IMR-90 (cell line): Measurements from ENCODE around the gene HEATR5A. TPM values are rescaled to one million over a fixed set of nuclear protein-coding genes. Genes with fewer than 3 reads are reported as not detected.

Experiments used
- ATAC-seq: fragments of 200-7000 bp; cut with Tn5 transposase; 2 replicates; pipeline ENCODE4 v1.9.1; 2020; ENCODE audit warnings: low read depth, mild to moderate bottlenecking, moderate library complexity
- BruUV-seq: library from RNA; stranded (reverse); fragments of 400-500 nt; replicated peaks from 2 replicates; lab custom pipeline; 2021; lab: Mats Ljungman, UMichigan
- CTCF ChIA-PET: fragments of 300-600 bp; formaldehyde crosslinking; extraction: SDS; loops from one replicate; lab custom pipeline; 2021; ENCODE audit warnings: antibody characterized with exemption; lab: Yijun Ruan, JAX
- POLR2A ChIA-PET: fragments of 300-600 bp; sonication (Branson Sonifier 250); formaldehyde crosslinking; loops from one replicate; lab custom pipeline; 2022; ENCODE audit warnings: antibody characterized with exemption; ENCODE audit not compliant: unreplicated experiment; lab: Charles Lee
- DNase-seq: peaks from one replicate; pipeline ENCODE4 v3.0.0; 2013
- H2AFZ ChIP-seq: replicated peaks from 2 replicates; pipeline ENCODE3; 2013; ENCODE audit warnings: low read length, mild to moderate bottlenecking; ENCODE audit not compliant: poor library complexity
- H2AK5ac ChIP-seq: 2 replicates; pipeline ENCODE4 v1.6.1; 2013; ENCODE audit warnings: low read depth, low read length, inconsistent platforms
- H2AK9ac ChIP-seq: replicated peaks from 2 replicates; pipeline ENCODE3; 2013; ENCODE audit warnings: mild to moderate bottlenecking, low read depth, low read length, moderate library complexity; ENCODE audit not compliant: poor library complexity
- H2BK120ac ChIP-seq: 2 replicates; pipeline ENCODE4 v1.6.1; 2013; ENCODE audit warnings: low read depth, low read length, inconsistent platforms
- H2BK15ac ChIP-seq: 3 replicates; pipeline ENCODE4 v1.6.1; 2013; ENCODE audit warnings: low read depth, low read length, inconsistent platforms
- H2BK20ac ChIP-seq: 2 replicates; pipeline ENCODE4 v1.6.1; 2013; ENCODE audit warnings: low read depth, mild to moderate bottlenecking, inconsistent platforms, low read length, moderate library complexity
- H2BK5ac ChIP-seq: 2 replicates; pipeline ENCODE4 v1.6.1; 2013; ENCODE audit warnings: mild to moderate bottlenecking, low read depth, low read length, inconsistent platforms; ENCODE audit not compliant: poor library complexity, severe bottlenecking
- H3K14ac ChIP-seq: replicated peaks from 2 replicates; pipeline ENCODE4 v1.6.1; 2013; ENCODE audit warnings: low read depth, low read length, inconsistent platforms
- H3K18ac ChIP-seq: 2 replicates; pipeline ENCODE4 v1.6.1; 2013; ENCODE audit warnings: low read depth, low read length, control low read depth
- H3K23ac ChIP-seq: 2 replicates; pipeline ENCODE4 v1.6.1; 2013; ENCODE audit warnings: low read depth, low read length, inconsistent platforms
- H3K27ac ChIP-seq: 2 replicates; pipeline ENCODE4 v1.5.1; 2013; ENCODE audit warnings: mild to moderate bottlenecking, control low read depth, low read length; ENCODE audit not compliant: insufficient read depth
- H3K27me3 ChIP-seq: 2 replicates; pipeline ENCODE4 v1.6.1; 2013; ENCODE audit warnings: low read length; ENCODE audit not compliant: control insufficient read depth, insufficient read depth
- H3K36me3 ChIP-seq: 2 replicates; pipeline ENCODE4 v1.6.1; 2013; ENCODE audit warnings: low read length, mixed read lengths; ENCODE audit not compliant: control insufficient read depth, insufficient read depth
- H3K4ac ChIP-seq: 2 replicates; pipeline ENCODE4 v1.6.1; 2013; ENCODE audit warnings: low read depth, low read length, inconsistent platforms
- H3K4me1 ChIP-seq: 2 replicates; pipeline ENCODE4 v1.6.1; 2013; ENCODE audit warnings: low read length, mixed read lengths; ENCODE audit not compliant: control insufficient read depth, insufficient read depth
- H3K4me2 ChIP-seq: 2 replicates; pipeline ENCODE4 v1.6.1; 2013; ENCODE audit warnings: low read depth, mild to moderate bottlenecking, control low read depth, low read length, moderate library complexity
- H3K4me3 ChIP-seq: 2 replicates; pipeline ENCODE4 v1.5.1; 2013; ENCODE audit warnings: low read depth, mild to moderate bottlenecking, control low read depth, low read length, moderate library complexity; ENCODE audit not compliant: insufficient read depth
- H3K56ac ChIP-seq: 2 replicates; pipeline ENCODE4 v1.6.1; 2013; ENCODE audit warnings: low read length, inconsistent platforms; ENCODE audit not compliant: insufficient read depth; ENCODE audit errors: extremely low read depth
- H3K79me1 ChIP-seq, 2 experiments: 2 replicates each; pipeline ENCODE4 v1.6.1; 2013; ENCODE audit warnings: low read length in 2 of 2, inconsistent platforms in 1 of 2, low read depth in 1 of 2
- H3K9ac ChIP-seq: 2 replicates; pipeline ENCODE4 v1.6.1; 2013; ENCODE audit warnings: low read depth, low read length, control low read depth
- H3K9me1 ChIP-seq: 2 replicates; pipeline ENCODE4 v1.6.1; 2013; ENCODE audit warnings: low read length, inconsistent platforms; ENCODE audit not compliant: insufficient read depth
- H3K9me3 ChIP-seq: 2 replicates; pipeline ENCODE4 v1.6.1; 2013; ENCODE audit warnings: low read length; ENCODE audit not compliant: control insufficient read depth, insufficient read depth
- H4K20me1 ChIP-seq: 2 replicates; pipeline ENCODE4 v1.6.1; 2013; ENCODE audit warnings: low read length, inconsistent platforms; ENCODE audit not compliant: insufficient read depth
- H4K5ac ChIP-seq: 2 replicates; pipeline ENCODE4 v1.6.1; 2013; ENCODE audit warnings: mild to moderate bottlenecking, low read depth, low read length, control low read depth
- H4K8ac ChIP-seq, 2 experiments: 2 replicates each; pipeline ENCODE4 v1.6.1; 2013; ENCODE audit warnings: low read depth in 2 of 2, low read length in 2 of 2, control low read depth in 1 of 2, inconsistent platforms in 1 of 2
- H4K91ac ChIP-seq: 2 replicates; pipeline ENCODE4 v1.6.1; 2013; ENCODE audit warnings: low read depth, low read length, inconsistent platforms; ENCODE audit not compliant: insufficient read depth
- MXI1 ChIP-seq: IDR thresholded peaks from 2 replicates; pipeline ENCODE4 v1.6.1; 2012; ENCODE audit warnings: low read depth, mild to moderate bottlenecking, low read length, moderate library complexity, borderline replicate concordance
- WGBS, 2 experiments: methylation state at CpG; one replicate each; pipeline versions ENCODE4 v1.1.5 to v1.1.7; 2013; ENCODE audit warnings: missing lambda C conversion rate in 2 of 2; ENCODE audit not compliant: insufficient read length in 1 of 2; ENCODE audit errors: extremely low coverage in 2 of 2; 5-methylcytosine and 5-hydroxymethylcytosine counted together
- dilution Hi-C: fragments of 300-500 bp; cut with HindIII; formaldehyde crosslinking; loops from one replicate; pipeline ENCODE4 v1.14.3; 2018; ENCODE audit warnings: low sequenced_read_pairs; ENCODE audit not compliant: unreplicated experiment
- in situ Hi-C: fragments of 300-500 bp; cut with MboI; formaldehyde crosslinking; loops from 3 replicates; pipeline ENCODE4 v1.14.3; 2019; ENCODE audit warnings: low sequenced_read_pairs, inconsistent platforms, mixed read lengths
- intact Hi-C: fragments of 100-400 bp; cut with micrococcal nuclease; formaldehyde crosslinking; loops from 2 replicates; pipeline ENCODE4 v1.10.0; 2022
- polyA plus RNA-seq, 3 experiments: library from polyadenylated mRNA; depleted of rRNA; stranded (reverse); fragments of >200 nt; gene quantifications; 2 replicates each; pipeline ENCODE4 v1.2.3, GENCODE V29; 2012; ENCODE audit warnings: low replicate concordance in 1 of 3
- total RNA-seq: library from RNA; depleted of rRNA; stranded (reverse); fragments of >200 nt; gene quantifications from 2 replicates; pipeline ENCODE4 v1.2.3, GENCODE V29; 2012

Gene HEATR5A
- total and polyA plus RNA-seq, 2 of the 4 experiments (the other 2 are of a cell fraction): 14.0 to 48.9 TPM

- Histone ChIP-seq H2BK5ac (no peak overlapping the region), H4K91ac (no peak overlapping the region), H3K27ac (no peak overlapping the region), H3K9me1 (peaks cover 2% of the 10 kb centered on the region; the same call in 1 of the 2 replicates), H3K23ac (no peak overlapping the region), H4K8ac (no peak overlapping the region), H3K4ac (no peak overlapping the region), H3K4me3 (no peak overlapping the region), H2AK5ac (no peak overlapping the region), H2BK20ac (no peak overlapping the region), H3K9me3 (no peaks in the 10 kb centered on the region), H4K20me1 (no peaks in the 10 kb centered on the region), H3K4me2 (no peak overlapping the region), H2AFZ (no peak overlapping the region), H4K5ac (no peak overlapping the region), H2BK15ac (no peak overlapping the region), H2AK9ac (no peak overlapping the region), H3K56ac (no peak overlapping the region), H3K14ac (no peak overlapping the region), H3K27me3 (no peaks in the 10 kb centered on the region), H3K36me3 (peaks cover 22% of the 10 kb centered on the region), H3K79me1 (no peaks in the 10 kb centered on the region), H3K18ac (no peak overlapping the region), H3K9ac (no peak overlapping the region), H3K4me1 (0 out of 2 replicates have a peak, but pooled peaks cover 1% of the 10 kb centered on the region), H2BK120ac (no peak overlapping the region)
- no peak for ATAC-seq
- dilution Hi-C loops (no loop called here), intact Hi-C loops (no loop called here), in situ Hi-C loops (no loop called here)
- 100% methylated on average over 1 of the region's 5 CpGs; no CpG with 5 or more reads in 1 of the 2 experiments for WGBS, 2 experiments
- no TSS peak for BruUV-seq
- CTCF ChIA-PET: interaction anchor here (0.7 kb wide), 1 partner anchor 15 kb away, joined by 3 read pairs; no protein-coding TSS in a partner anchor
- TF ChIP-seq MXI1: no peak
- no peak for DNase-seq
- POLR2A ChIA-PET: interaction anchor here (0.6 kb wide), 1 partner anchor 14 kb away, joined by 3 read pairs; no protein-coding TSS in a partner anchor
Observed at GRCh38 chr14:31377433-31377832, 42.9 kb downstream of the HEATR5A start.
